A673 (cell line): Measurements from ENCODE around the gene MS4A15. TPM values are rescaled to one million over a fixed set of nuclear protein-coding genes. Genes with fewer than 3 reads are reported as not detected.

Source experiments
- BruUV-seq: library from RNA; stranded (reverse); fragments of 400-500 nt; replicated peaks from 2 replicates; lab custom pipeline; 2021; lab: Mats Ljungman, UMichigan
- CTCF ChIA-PET: fragments of 300-600 bp; sonication (Branson Sonifier 250); formaldehyde crosslinking; loops from one replicate; lab custom pipeline; 2022; ENCODE audit warnings: antibody characterized with exemption; lab: Charles Lee
- POLR2A ChIA-PET: fragments of 300-600 bp; sonication (Branson Sonifier 250); formaldehyde crosslinking; loops from one replicate; lab custom pipeline; 2022; ENCODE audit warnings: antibody characterized with exemption; ENCODE audit not compliant: low non-redundant PET; lab: Charles Lee
- DNase-seq: peaks from one replicate; pipeline ENCODE4 v3.0.0-alpha.2; 2015; ENCODE audit warnings: low spot score
- H3K27ac ChIP-seq: fragments of 200-600 bp; sonication (generic); 2 replicates; pipeline ENCODE4 v1.5.1; 2016; ENCODE audit warnings: mixed run types, low read depth, mild to moderate bottlenecking, mixed read lengths, antibody characterized with exemption, low read length; ENCODE audit not compliant: poor library complexity, severe bottlenecking
- H3K27me3 ChIP-seq: fragments of 200-600 bp; sonication (generic); replicated peaks from 2 replicates; pipeline ENCODE4 v1.6.1; 2017; ENCODE audit warnings: mixed run types, low read depth, mild to moderate bottlenecking, mixed read lengths, antibody characterized with exemption, low read length; ENCODE audit not compliant: insufficient read depth, poor library complexity
- H3K36me3 ChIP-seq: fragments of 200-600 bp; sonication (generic); 2 replicates; pipeline ENCODE4 v1.6.1; 2016; ENCODE audit warnings: mixed run types, mild to moderate bottlenecking, mixed read lengths, antibody characterized with exemption, low read length; ENCODE audit not compliant: insufficient read depth, poor library complexity, severe bottlenecking
- H3K4me1 ChIP-seq: fragments of 200-600 bp; sonication (generic); 2 replicates; pipeline ENCODE4 v1.6.1; 2017; ENCODE audit warnings: mixed run types, mild to moderate bottlenecking, mixed read lengths, antibody characterized with exemption, low read length; ENCODE audit not compliant: insufficient read depth, poor library complexity, severe bottlenecking
- H3K4me3 ChIP-seq: fragments of 200-600 bp; sonication (generic); 2 replicates; pipeline ENCODE4 v1.5.1; 2016; ENCODE audit warnings: low read depth, mixed run types, mild to moderate bottlenecking, mixed read lengths, low read length; ENCODE audit not compliant: poor library complexity, severe bottlenecking
- H3K9me3 ChIP-seq: fragments of 200-600 bp; sonication (generic); 2 replicates; pipeline ENCODE4 v1.6.1; 2016; ENCODE audit warnings: mixed run types, low read depth, mild to moderate bottlenecking, mixed read lengths, antibody characterized with exemption, low read length; ENCODE audit not compliant: poor library complexity, severe bottlenecking
- CTCF ChIP-seq: fragments of 300-800, 200-600 bp; sonication (generic); conservative IDR thresholded peaks from 2 replicates; pipeline ENCODE4 v1.5.1; 2017; ENCODE audit warnings: low read depth, mild to moderate bottlenecking, antibody characterized with exemption, low read length, moderate library complexity, mixed read lengths
- EZH2 ChIP-seq: fragments of 200-600 bp; sonication (generic); IDR thresholded peaks from 2 replicates; pipeline ENCODE4 v1.6.1; 2017; ENCODE audit warnings: borderline replicate concordance, low read depth, mild to moderate bottlenecking, mixed read lengths, antibody characterized with exemption, low read length; ENCODE audit not compliant: poor library complexity, severe bottlenecking
- intact Hi-C: fragments of 100-400 bp; cut with micrococcal nuclease; formaldehyde crosslinking; loops from one replicate; pipeline ENCODE4 v1.10.0; 2022; ENCODE audit not compliant: unreplicated experiment
- total RNA-seq: library from RNA; stranded (reverse); gene quantifications from 2 replicates; pipeline ENCODE4 v1.2.3, GENCODE V29; 2021

Gene MS4A15
- total RNA-seq, 1 experiment from 2014 or later, result not detected

- no peaks in the 10 kb centered on the region for H3K36me3 ChIP-seq
- ChIA-PET CTCF (no interaction called here), POLR2A (no interaction called here)
- intact Hi-C loops, result no loop called here
- H3K27ac ChIP-seq, result no peak overlapping the region
- H3K4me1 ChIP-seq, result peaks cover 7% of the 10 kb centered on the region
- H3K9me3 ChIP-seq, result no peaks in the 10 kb centered on the region
- no peak overlapping the region for H3K4me3 ChIP-seq
- no peak for DNase-seq
- TF ChIP-seq CTCF (no peak), EZH2 (no peak)
- BruUV-seq, result no TSS peak
- H3K27me3 ChIP-seq, result no peaks in the 10 kb centered on the region
Measured at GRCh38 chr11:60780065-60780464, 23.4 kb downstream of the MS4A15 start.

GRCh38 chr11:60780774-60781173 is 24.1 kb downstream of the MS4A15 start:
- H3K4me3 ChIP-seq, result no peak overlapping the region
- no peak for DNase-seq
- TF ChIP-seq CTCF, result no peak
- no peak for TF ChIP-seq EZH2
- ChIA-PET POLR2A (no interaction called here), CTCF (no interaction called here)
- H3K27me3 ChIP-seq, result no peaks in the 10 kb centered on the region
- BruUV-seq, result no TSS peak
- H3K4me1 ChIP-seq, result peaks cover 4% of the 10 kb centered on the region
- no peaks in the 10 kb centered on the region for H3K9me3 ChIP-seq
- intact Hi-C loops, result no loop called here
- no peak overlapping the region for H3K27ac ChIP-seq
- no peaks in the 10 kb centered on the region for H3K36me3 ChIP-seq

- POLR2A ChIA-PET, result no interaction called here
- BruUV-seq, result no TSS peak
- CTCF ChIA-PET, result no interaction called here
Measured at GRCh38 chr11:60781286-60781980, 24.8 kb downstream of the MS4A15 start.

More at GRCh38 chr11:60781286-60781980, 24.8 kb downstream of the MS4A15 start:
- H3K27me3 ChIP-seq, result no peaks in the 10 kb centered on the region
- no peaks in the 10 kb centered on the region for H3K36me3 ChIP-seq
- intact Hi-C loops, result no loop called here
- H3K4me3 ChIP-seq, result no peak overlapping the region
- no peak for DNase-seq
- no peaks in the 10 kb centered on the region for H3K9me3 ChIP-seq
- TF ChIP-seq CTCF (no peak), EZH2 (no peak)
- H3K4me1 ChIP-seq, result no peaks in the 10 kb centered on the region
- H3K27ac ChIP-seq, result no peak overlapping the region
